Activated CD8-positive, alpha-beta T cell treated with anti-CD3 and anti-CD28 coated beads for 36 hours (primary cell): Measurements from ENCODE around the gene DCHS2. TPM values are rescaled to one million over a fixed set of nuclear protein-coding genes. Genes with fewer than 3 reads are reported as not detected.

Experiments
- ATAC-seq: fragments of 200-7000 bp; cut with Tn5 transposase; one replicate; pipeline ENCODE4 v1.10.0; 2021; ENCODE audit warnings: mild to moderate bottlenecking, moderate library complexity
- CTCF ChIA-PET: fragments of 350-600 bp; sonication (Branson Sonifier 250); formaldehyde crosslinking; loops from one replicate; lab custom pipeline; 2021; ENCODE audit warnings: antibody characterized with exemption; lab: Charles Lee
- POLR2A ChIA-PET: fragments of 350-600 bp; sonication (Branson Sonifier 250); formaldehyde crosslinking; loops from one replicate; lab custom pipeline; 2021; ENCODE audit warnings: antibody characterized with exemption; lab: Charles Lee
- DNase-seq: peaks from one replicate; pipeline ENCODE4 v3.0.0-alpha.2; 2020
- H3K27ac Mint-ChIP-seq: one replicate; pipeline ENCODE4 v1.8.0; 2021; ENCODE audit warnings: mild to moderate bottlenecking, mixed read lengths
- H3K27me3 Mint-ChIP-seq: one replicate; pipeline ENCODE4 v1.8.0; 2021; ENCODE audit warnings: mixed read lengths
- H3K36me3 Mint-ChIP-seq: one replicate; pipeline ENCODE4 v1.8.0; 2021; ENCODE audit warnings: low read depth, mixed read lengths
- H3K4me1 Mint-ChIP-seq: one replicate; pipeline ENCODE4 v1.8.0; 2021; ENCODE audit warnings: low read depth, mixed read lengths
- H3K4me3 Mint-ChIP-seq: one replicate; pipeline ENCODE4 v1.8.0; 2021; ENCODE audit warnings: mild to moderate bottlenecking, moderate library complexity, mixed read lengths
- H3K9me3 Mint-ChIP-seq: one replicate; pipeline ENCODE4 v1.8.0; 2021; ENCODE audit warnings: mixed read lengths
- intact Hi-C: fragments of 100-400 bp; cut with micrococcal nuclease; formaldehyde crosslinking; loops from one replicate; pipeline ENCODE4 v1.10.0; 2022
- total RNA-seq, 2 experiments: library from RNA; stranded (reverse); gene quantifications; one replicate each; pipeline ENCODE4 v1.2.3, GENCODE V29; 2021
- TF ChIP-seq, protein P1 (sequence below): fragments of 200-600 bp; IDR thresholded peaks from one replicate; pipeline ENCODE4 v1.8.0; 2022; ENCODE audit warnings: antibody characterized with exemption, mild to moderate bottlenecking

Gene DCHS2
- total RNA-seq, 2 experiments from 2014 or later: not detected

DNA sequence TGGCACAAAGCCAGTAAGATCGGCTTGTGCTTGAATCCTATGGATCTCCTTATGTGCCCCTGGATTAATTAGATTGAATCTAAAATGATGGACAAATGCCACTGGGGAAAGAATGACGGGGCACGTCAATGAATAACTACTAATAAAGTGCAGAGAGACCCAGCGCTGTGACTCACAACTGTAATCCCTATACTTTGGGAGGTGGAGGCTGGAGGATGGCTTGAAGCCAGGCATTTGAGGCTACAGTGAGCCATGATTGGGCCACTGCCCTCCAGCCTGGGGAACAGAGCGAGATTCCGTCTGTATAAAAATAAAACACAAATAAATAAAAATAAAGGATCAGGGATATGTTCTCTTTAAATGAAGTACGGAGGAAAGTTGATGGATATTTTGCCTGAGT is 179.4 kb downstream of the DCHS2 start:
- H3K4me3 Mint-ChIP-seq: no peak overlapping the region
- H3K36me3 Mint-ChIP-seq: no peaks in the 10 kb centered on the region
- no peaks in the 10 kb centered on the region for H3K9me3 Mint-ChIP-seq
- no peak overlapping the region for H3K27ac Mint-ChIP-seq
- peaks cover 6% of the 10 kb centered on the region for H3K27me3 Mint-ChIP-seq
- no peak for DNase-seq
- TF ChIP-seq, protein P1, sequence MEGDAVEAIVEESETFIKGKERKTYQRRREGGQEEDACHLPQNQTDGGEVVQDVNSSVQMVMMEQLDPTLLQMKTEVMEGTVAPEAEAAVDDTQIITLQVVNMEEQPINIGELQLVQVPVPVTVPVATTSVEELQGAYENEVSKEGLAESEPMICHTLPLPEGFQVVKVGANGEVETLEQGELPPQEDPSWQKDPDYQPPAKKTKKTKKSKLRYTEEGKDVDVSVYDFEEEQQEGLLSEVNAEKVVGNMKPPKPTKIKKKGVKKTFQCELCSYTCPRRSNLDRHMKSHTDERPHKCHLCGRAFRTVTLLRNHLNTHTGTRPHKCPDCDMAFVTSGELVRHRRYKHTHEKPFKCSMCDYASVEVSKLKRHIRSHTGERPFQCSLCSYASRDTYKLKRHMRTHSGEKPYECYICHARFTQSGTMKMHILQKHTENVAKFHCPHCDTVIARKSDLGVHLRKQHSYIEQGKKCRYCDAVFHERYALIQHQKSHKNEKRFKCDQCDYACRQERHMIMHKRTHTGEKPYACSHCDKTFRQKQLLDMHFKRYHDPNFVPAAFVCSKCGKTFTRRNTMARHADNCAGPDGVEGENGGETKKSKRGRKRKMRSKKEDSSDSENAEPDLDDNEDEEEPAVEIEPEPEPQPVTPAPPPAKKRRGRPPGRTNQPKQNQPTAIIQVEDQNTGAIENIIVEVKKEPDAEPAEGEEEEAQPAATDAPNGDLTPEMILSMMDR: no peak
- intact Hi-C loops: no loop called here
- ChIA-PET CTCF (no interaction called here), POLR2A (no interaction called here)
- H3K4me1 Mint-ChIP-seq: no peaks in the 10 kb centered on the region
- no peak for ATAC-seq

DNA sequence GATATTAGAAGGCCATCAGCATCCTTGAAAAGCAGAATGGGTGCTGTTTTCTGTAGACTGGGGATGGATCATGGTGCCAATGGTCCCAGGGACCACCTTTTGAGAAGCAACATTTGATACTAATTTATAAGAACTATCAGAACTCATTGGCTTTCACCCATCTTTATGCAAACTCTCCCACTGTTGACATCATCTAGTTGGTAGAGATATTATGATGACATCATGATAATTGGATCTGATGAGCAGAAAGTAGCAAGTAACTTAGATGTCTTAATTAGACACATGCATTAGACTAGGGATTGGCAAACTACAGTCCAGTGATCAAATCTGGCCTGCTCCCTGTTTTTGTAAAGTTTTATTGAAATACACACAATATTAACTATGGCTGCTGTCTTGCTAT is 181.0 kb downstream of the DCHS2 start:
- POLR2A ChIA-PET: no interaction called here
- Mint-ChIP-seq H3K4me3 (no peak overlapping the region), H3K27ac (no peak overlapping the region), H3K4me1 (no peaks in the 10 kb centered on the region), H3K9me3 (no peaks in the 10 kb centered on the region), H3K27me3 (peaks cover 6% of the 10 kb centered on the region), H3K36me3 (no peaks in the 10 kb centered on the region)
- intact Hi-C loops: no loop called here
- DNase-seq (no peak), ATAC-seq (no peak)
- CTCF ChIA-PET: no interaction called here
- TF ChIP-seq, protein P1: no peak

DNA sequence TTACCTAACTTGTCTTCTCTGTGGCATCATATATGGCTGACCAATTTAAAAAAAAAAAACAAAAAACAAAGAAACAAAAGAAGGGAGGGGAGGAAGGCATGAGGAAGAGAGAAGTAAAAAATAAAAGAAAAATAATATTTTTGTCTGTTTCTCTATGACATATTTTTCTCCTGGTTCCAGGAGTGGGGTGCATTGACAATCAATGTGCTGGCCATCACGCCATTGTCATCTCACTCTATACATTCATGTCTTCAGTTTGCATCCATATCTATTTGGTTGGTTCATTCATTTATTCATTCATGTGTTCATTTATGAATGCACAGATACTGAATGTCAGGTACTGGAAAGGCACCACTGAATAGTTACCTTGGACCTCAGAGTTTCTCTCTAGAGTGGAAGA is 183.4 kb downstream of the DCHS2 start:
- no peaks in the 10 kb centered on the region for H3K4me1 Mint-ChIP-seq
- no peak overlapping the region for H3K27ac Mint-ChIP-seq
- TF ChIP-seq, protein P1: no peak
- intact Hi-C loops: no loop called here
- no peaks in the 10 kb centered on the region for H3K9me3 Mint-ChIP-seq
- no peak overlapping the region for H3K4me3 Mint-ChIP-seq
- POLR2A ChIA-PET: no interaction called here
- peaks cover 4% of the 10 kb centered on the region for H3K27me3 Mint-ChIP-seq
- ATAC-seq (no peak), DNase-seq (no peak)
- CTCF ChIA-PET: no interaction called here
- H3K36me3 Mint-ChIP-seq: no peaks in the 10 kb centered on the region

DNA sequence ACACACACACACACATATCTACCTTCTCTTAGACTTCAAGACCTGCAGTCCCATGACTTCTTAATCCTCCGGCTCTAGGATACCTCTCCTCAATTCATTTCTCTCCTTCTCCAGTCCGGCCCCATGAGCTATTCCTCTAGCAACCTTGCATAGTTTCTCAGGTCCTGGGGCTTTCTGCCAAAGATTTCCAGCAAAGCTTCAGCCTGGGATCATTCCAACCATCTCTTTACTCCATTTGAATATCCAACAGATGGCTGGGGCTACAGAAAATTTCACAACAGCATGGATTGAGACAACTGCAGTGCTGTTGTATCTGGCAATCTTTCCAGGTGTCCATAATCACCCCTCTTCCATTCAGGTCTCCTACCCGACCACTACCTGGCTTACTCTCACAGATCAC is 184.1 kb downstream of the DCHS2 start:
- H3K4me3 Mint-ChIP-seq: no peak overlapping the region
- H3K27ac Mint-ChIP-seq: no peak overlapping the region
- ATAC-seq (no peak), DNase-seq (no peak)
- peaks cover 4% of the 10 kb centered on the region for H3K27me3 Mint-ChIP-seq
- no peaks in the 10 kb centered on the region for H3K9me3 Mint-ChIP-seq
- TF ChIP-seq, protein P1: no peak
- no peaks in the 10 kb centered on the region for H3K36me3 Mint-ChIP-seq
- POLR2A ChIA-PET: no interaction called here
- CTCF ChIA-PET: no interaction called here
- intact Hi-C loops: no loop called here
- H3K4me1 Mint-ChIP-seq: no peaks in the 10 kb centered on the region

DNA sequence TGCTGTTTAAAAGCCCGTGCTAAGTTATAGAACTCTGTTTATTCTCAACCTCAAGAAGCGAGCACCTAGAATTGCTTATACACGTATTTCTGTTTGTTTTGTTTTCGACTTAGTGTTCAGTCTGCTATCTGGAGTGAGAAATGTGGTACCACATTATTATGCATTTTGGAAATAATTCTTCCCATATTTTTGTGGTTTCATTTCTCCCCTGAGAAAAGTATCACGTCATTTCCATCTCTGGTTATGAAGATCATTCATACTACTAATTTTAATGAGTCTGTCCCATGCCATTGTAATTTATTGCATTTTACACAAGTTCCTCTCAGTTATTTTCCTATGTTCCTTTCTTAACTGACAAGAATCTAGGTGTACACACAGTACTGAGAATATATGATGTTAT is 186.0 kb downstream of the DCHS2 start:
- no peak for DNase-seq
- ATAC-seq: no peak
- Mint-ChIP-seq H3K9me3 (no peaks in the 10 kb centered on the region), H3K4me1 (no peaks in the 10 kb centered on the region), H3K36me3 (no peaks in the 10 kb centered on the region), H3K27me3 (peaks cover 4% of the 10 kb centered on the region), H3K4me3 (no peak overlapping the region), H3K27ac (no peak overlapping the region)
- TF ChIP-seq, protein P1: no peak
- ChIA-PET POLR2A (no interaction called here), CTCF (no interaction called here)
- intact Hi-C loops: no loop called here
